CD14-positive monocyte (primary cell): ENCODE results near the gene RLBP1. TPM values are rescaled to one million over a fixed set of nuclear protein-coding genes. Genes with fewer than 3 reads are reported as not detected.

Source experiments
- DNase-seq, 3 donors: peaks; one replicate each; pipeline ENCODE4 v3.0.0-alpha.2; 2011 to 2022
- H2AFZ ChIP-seq: 2 replicates; pipeline ENCODE4 v1.6.0; 2012; ENCODE audit warnings: mild to moderate bottlenecking, low read depth, low read length, inconsistent platforms; ENCODE audit not compliant: insufficient read depth, poor library complexity, severe bottlenecking
- H3K27ac ChIP-seq, 2 donors: 1 replicate in 1 of 2; 2 replicates in 1 of 2; pipeline ENCODE4 v1.5.1; 2012 to 2013; ENCODE audit warnings: low read length in 2 of 2, control low read depth in 1 of 2, inconsistent platforms in 1 of 2, low read depth in 1 of 2, mild to moderate bottlenecking in 1 of 2
- H3K27me3 ChIP-seq, 2 donors: one replicate each; pipeline versions ENCODE4 v1.6.0 to v1.6.1; 2011 to 2013; ENCODE audit warnings: low read length in 2 of 2; ENCODE audit not compliant: control insufficient read depth in 2 of 2, insufficient read depth in 2 of 2
- H3K36me3 ChIP-seq, 2 donors: replicated peaks in 1 of 2; 1 replicate in 1 of 2; 2 replicates in 1 of 2; pipeline versions ENCODE4 v1.5.1 to v1.6.1; 2012 to 2013; ENCODE audit warnings: low read length in 2 of 2, control low read depth in 1 of 2, inconsistent platforms in 1 of 2, mild to moderate bottlenecking in 1 of 2; ENCODE audit not compliant: insufficient read depth in 2 of 2, control insufficient read depth in 1 of 2
- H3K4me1 ChIP-seq, 2 donors: 1 replicate in 1 of 2; 2 replicates in 1 of 2; pipeline versions ENCODE4 v1.5.1 to v1.6.1; 2012 to 2013; ENCODE audit warnings: low read length in 2 of 2, control low read depth in 1 of 2, inconsistent platforms in 1 of 2, mild to moderate bottlenecking in 1 of 2, moderate library complexity in 1 of 2; ENCODE audit not compliant: insufficient read depth in 2 of 2, control insufficient read depth in 1 of 2
- H3K4me2 ChIP-seq: replicated peaks from 2 replicates; pipeline ENCODE3; 2012; ENCODE audit warnings: low read length, moderate library complexity, mild to moderate bottlenecking; ENCODE audit not compliant: poor library complexity, severe bottlenecking; ENCODE audit errors: extremely low read depth
- H3K4me3 ChIP-seq, 3 experiments: fragments of 200-600 bp in 1 of 3; sonication (generic) in 1 of 3; replicated peaks in 1 of 3; 1 replicate in 2 of 3; 2 replicates in 1 of 3; pipeline ENCODE4 v1.5.1; 2011 to 2013; ENCODE audit warnings: low read length in 3 of 3, mild to moderate bottlenecking in 3 of 3, control low read depth in 2 of 3, low read depth in 2 of 3, inconsistent platforms in 1 of 3, moderate library complexity in 1 of 3
- H3K79me2 ChIP-seq: 2 replicates; pipeline ENCODE4 v1.6.0; 2012; ENCODE audit warnings: mild to moderate bottlenecking, control low read depth, inconsistent platforms, low read length, moderate library complexity; ENCODE audit not compliant: insufficient read depth
- H3K9ac ChIP-seq: 2 replicates; pipeline ENCODE4 v1.6.0; 2017; ENCODE audit warnings: low read length, mild to moderate bottlenecking; ENCODE audit not compliant: insufficient read depth, poor library complexity, severe bottlenecking
- H3K9me3 ChIP-seq, 2 donors: replicated peaks in 1 of 2; 1 replicate in 1 of 2; 2 replicates in 1 of 2; pipeline versions ENCODE4 v1.5.1 to v1.6.1; 2012 to 2013; ENCODE audit warnings: low read length in 2 of 2, control low read depth in 1 of 2; ENCODE audit not compliant: control insufficient read depth in 1 of 2, insufficient read depth in 1 of 2
- H4K20me1 ChIP-seq: 2 replicates; pipeline ENCODE4 v1.6.0; 2012; ENCODE audit warnings: mild to moderate bottlenecking, low read length, control low read depth, moderate library complexity; ENCODE audit not compliant: insufficient read depth
- H3K27ac Mint-ChIP-seq, 7 donors: one replicate each; pipeline ENCODE4 v1.8.0; 2020; ENCODE audit warnings: mild to moderate bottlenecking in 7 of 7, mixed read lengths in 7 of 7, moderate library complexity in 6 of 7, inconsistent platforms in 2 of 7
- H3K27me3 Mint-ChIP-seq, 3 donors: one replicate each; pipeline ENCODE4 v1.8.0; 2021 to 2022; ENCODE audit warnings: low read depth in 3 of 3, mild to moderate bottlenecking in 3 of 3, mixed read lengths in 3 of 3, moderate library complexity in 3 of 3, inconsistent platforms in 1 of 3
- H3K36me3 Mint-ChIP-seq, 2 donors: one replicate each; pipeline ENCODE4 v1.8.0; 2020; ENCODE audit warnings: mixed read lengths in 2 of 2, inconsistent platforms in 1 of 2, mild to moderate bottlenecking in 1 of 2
- H3K4me1 Mint-ChIP-seq: one replicate; pipeline ENCODE4 v1.8.0; 2020; ENCODE audit warnings: mild to moderate bottlenecking, mixed read lengths
- H3K4me3 Mint-ChIP-seq, 2 donors: one replicate each; pipeline ENCODE4 v1.8.0; 2020; ENCODE audit warnings: mild to moderate bottlenecking in 2 of 2, mixed read lengths in 2 of 2, moderate library complexity in 1 of 2
- H3K9me3 Mint-ChIP-seq, 7 donors: one replicate each; pipeline ENCODE4 v1.8.0; 2020 to 2022; ENCODE audit warnings: mixed read lengths in 7 of 7, mild to moderate bottlenecking in 6 of 7, moderate library complexity in 6 of 7, inconsistent platforms in 2 of 7
- CTCF ChIP-seq: fragments of 200-600 bp; IDR thresholded peaks from one replicate; pipeline ENCODE4 v1.8.0; 2022; ENCODE audit warnings: antibody characterized with exemption, mild to moderate bottlenecking
- WGBS: methylation state at CpG from one replicate; pipeline ENCODE4 v1.1.5; 2013; ENCODE audit warnings: missing lambda C conversion rate; ENCODE audit not compliant: insufficient coverage; 5-methylcytosine and 5-hydroxymethylcytosine counted together
- intact Hi-C, 2 donors: fragments of 100-400 bp; cut with micrococcal nuclease; formaldehyde crosslinking; loops; one replicate each; pipeline versions ENCODE4 v1.15.0 to v1.15.1; 2023
- polyA plus RNA-seq, 3 donors: library from polyadenylated mRNA; depleted of rRNA in 1 of 3; unstranded in 2 of 3; stranded (reverse) in 1 of 3; fragments of 300-500 nt in 2 of 3; fragments of >200 nt in 1 of 3; fragmentation: Illumina TruSeq in 2 of 3; gene quantifications; 1 replicate in 2 of 3; 2 replicates in 1 of 3; pipeline ENCODE4 v1.2.3, GENCODE V29; 2012 to 2021

Gene RLBP1
- polyA plus RNA-seq, 3 donors = not detected

GRCh38 chr15:89175617-89176191 is 45.7 kb downstream of the RLBP1 start:
- Histone ChIP-seq H3K9ac (no peak overlapping the region), H3K27me3 (no peaks in the 10 kb centered on the region), H3K4me1 (no peaks in the 10 kb centered on the region), H4K20me1 (peaks cover 40% of the 10 kb centered on the region), H3K4me3 (no peak overlapping the region), H3K4me2 (no peak overlapping the region), H2AFZ (no peak overlapping the region), H3K36me3 (peaks cover 69 to 92% of the 10 kb centered on the region in 2 donors), H3K79me2 (no peaks in the 10 kb centered on the region), H3K27ac (no peak overlapping the region), H3K9me3 (no peaks in the 10 kb centered on the region)
- Mint-ChIP-seq H3K36me3 (peaks cover 82 to 94% of the 10 kb centered on the region in 2 donors), H3K9me3 (no peaks in the 10 kb centered on the region), H3K27me3 (no peaks in the 10 kb centered on the region), H3K4me3 (no peak overlapping the region), H3K27ac (peak overlapping the region in 3 of 7 donors; percentile 0 to 50 (median 40)), H3K4me1 (no peaks in the 10 kb centered on the region)
- intact Hi-C loops = loop anchor here (2.0 to 10.0 kb wide), 3 partner anchors 117 to 271 kb away; no protein-coding TSS in a partner anchor
- TF ChIP-seq CTCF = no peak
- DNase-seq = no peak
- 60% methylated on average over 11 of the region's 13 CpGs for WGBS

GRCh38 chr15:89174476-89174875 is 46.9 kb downstream of the RLBP1 start:
- H2AFZ ChIP-seq = no peak overlapping the region

More at GRCh38 chr15:89174476-89174875, 46.9 kb downstream of the RLBP1 start:
- Histone ChIP-seq H4K20me1 (peaks cover 34% of the 10 kb centered on the region), H3K36me3 (peaks cover 57 to 90% of the 10 kb centered on the region in 2 donors), H3K9me3 (no peaks in the 10 kb centered on the region), H3K27ac (no peak overlapping the region), H3K4me1 (no peaks in the 10 kb centered on the region), H3K27me3 (no peaks in the 10 kb centered on the region), H3K79me2 (no peaks in the 10 kb centered on the region), H3K9ac (no peak overlapping the region), H3K4me3 (no peak overlapping the region), H3K4me2 (no peak overlapping the region)
- no peak for DNase-seq
- H3K27me3 Mint-ChIP-seq = no peaks in the 10 kb centered on the region
- WGBS = no CpG with 5 or more reads among the region's 5 CpGs
- no peak overlapping the region for H3K4me3 Mint-ChIP-seq
- no peaks in the 10 kb centered on the region for H3K4me1 Mint-ChIP-seq
- peaks cover 75 to 89% of the 10 kb centered on the region in 2 donors for H3K36me3 Mint-ChIP-seq
- TF ChIP-seq CTCF = no peak
- peak overlapping the region in 1 of 7 donors; percentile 28 for H3K27ac Mint-ChIP-seq
- H3K9me3 Mint-ChIP-seq = no peaks in the 10 kb centered on the region
- intact Hi-C loops = loop anchor here in 1 of 2 donors (10.0 kb wide), 1 partner anchor 270 kb away; no protein-coding TSS in a partner anchor
